A549 (cell line): ENCODE measurements around the gene SLC24A1. TPM values are rescaled to one million over a fixed set of nuclear protein-coding genes. Genes with fewer than 3 reads are reported as not detected.

Experiments used
- ATAC-seq, 2 experiments: fragments of 200-7000 bp in 1 of 2; fragments of >200 bp in 1 of 2; cut with Nextera tagmentation in 1 of 2; cut with Tn5 transposase in 1 of 2; 3 replicates each; pipeline versions ENCODE4 v1.8.0 to v1.9.1; 2018 to 2020; ENCODE audit warnings: mild to moderate bottlenecking in 1 of 2, moderate library complexity in 1 of 2
- CTCF ChIA-PET: fragments of 300-600 bp; sonication (Branson Sonifier 250); formaldehyde crosslinking; extraction: SDS; loops from one replicate; lab custom pipeline; 2021; ENCODE audit warnings: antibody characterized with exemption, inconsistent platforms; lab: Yijun Ruan, JAX
- POLR2A ChIA-PET: fragments of 350-600 bp; formaldehyde crosslinking; extraction: SDS; loops from one replicate; lab custom pipeline; 2021; ENCODE audit warnings: antibody characterized with exemption, inconsistent platforms; lab: Yijun Ruan, JAX
- DNase-seq, 2 experiments: peaks; one replicate each; pipeline versions ENCODE4 v3.0.0 to v3.0.0-alpha.2; 2011 to 2016; ENCODE audit warnings: low read depth in 1 of 2, low spot score in 1 of 2
- FAIRE-seq: peaks from 2 replicates; lab custom pipeline; 2011; peaks lifted over from hg19 to GRCh38; lab: Jason Lieb, UNC
- H3K27ac ChIP-seq, 2 experiments: fragments of >200 bp; sonication (Bioruptor Twin); formaldehyde crosslinking; 3 replicates each; pipeline ENCODE4 v1.5.1; 2016 to 2017
- H3K4me1 ChIP-seq: fragments of >200 bp; sonication (Bioruptor Twin); formaldehyde crosslinking; 3 replicates; pipeline ENCODE4 v1.6.1; 2016
- H3K4me2 ChIP-seq: fragments of >200 bp; sonication (Bioruptor Twin); formaldehyde crosslinking; 3 replicates; pipeline ENCODE4 v1.6.1; 2016
- H3K4me3 ChIP-seq: fragments of >200 bp; sonication (Bioruptor Twin); formaldehyde crosslinking; 3 replicates; pipeline ENCODE4 v1.5.1; 2016
- H3K9me3 ChIP-seq: fragments of >200 bp; sonication (Bioruptor Twin); formaldehyde crosslinking; 3 replicates; pipeline ENCODE4 v1.6.1; 2016
- CBX2 ChIP-seq: fragments of 200-600 bp; sonication (generic); IDR thresholded peaks from 2 replicates; pipeline ENCODE4 v1.6.1; 2016; ENCODE audit warnings: low read depth, mild to moderate bottlenecking, borderline replicate concordance
- CHD2 ChIP-seq: fragments of 150-350 bp; IDR thresholded peaks from 2 replicates; pipeline ENCODE4 v1.6.1; 2014; ENCODE audit warnings: low read length; ENCODE audit not compliant: partially characterized antibody
- EHF ChIP-seq: fragments of 250-450 bp; sonication (Bioruptor Pico); IDR thresholded peaks from 2 replicates; pipeline ENCODE4 v1.5.0; 2020; ENCODE audit warnings: mild to moderate bottlenecking
- EHMT2 ChIP-seq: fragments of 200-600 bp; sonication (generic); IDR thresholded peaks from 2 replicates; pipeline ENCODE4 v1.6.1; 2016; ENCODE audit warnings: antibody characterized with exemption, low read depth, mild to moderate bottlenecking, moderate library complexity
- FOSL2 ChIP-seq, 2 experiments: fragments of 450-650 bp in 1 of 2; fragments of >200 bp in 1 of 2; sonication (Bioruptor Twin) in 1 of 2; formaldehyde crosslinking; IDR thresholded peaks; 2 replicates each; pipeline versions ENCODE4 v1.5.0 to v1.6.1; 2016 to 2020; ENCODE audit warnings: mild to moderate bottlenecking in 1 of 2, moderate library complexity in 1 of 2
- HDAC2 ChIP-seq: fragments of 200-600 bp; sonication (generic); IDR thresholded peaks from 2 replicates; pipeline ENCODE4 v1.6.1; 2016
- HEYL ChIP-seq: fragments of 250-450 bp; sonication (Bioruptor Pico); IDR thresholded peaks from 2 replicates; pipeline ENCODE4 v1.8.0; 2021; ENCODE audit warnings: mild to moderate bottlenecking, moderate library complexity
- HOXA7 ChIP-seq: fragments of 250-450 bp; sonication (Bioruptor Pico); IDR thresholded peaks from 2 replicates; pipeline ENCODE4 v1.5.0; 2020; ENCODE audit warnings: mild to moderate bottlenecking, moderate library complexity
- HOXB13 ChIP-seq: fragments of 250-450 bp; sonication (Bioruptor Pico); IDR thresholded peaks from 2 replicates; pipeline ENCODE4 v1.5.0; 2020; ENCODE audit warnings: low read depth, mild to moderate bottlenecking, moderate library complexity
- HOXB5 ChIP-seq: fragments of 250-450 bp; sonication (Bioruptor Pico); IDR thresholded peaks from 2 replicates; pipeline ENCODE4 v1.5.0; 2020; ENCODE audit warnings: mild to moderate bottlenecking, moderate library complexity
- JUN ChIP-seq, 2 experiments: fragments of >200 bp; sonication (Bioruptor Twin); formaldehyde crosslinking; IDR thresholded peaks; 2 replicates in 1 of 2; 3 replicates in 1 of 2; pipeline ENCODE4 v1.6.1; 2016 to 2017
- JUNB ChIP-seq: fragments of >200 bp; sonication (Bioruptor Twin); formaldehyde crosslinking; IDR thresholded peaks from 2 replicates; pipeline ENCODE4 v1.6.1; 2016
- MAFK ChIP-seq: fragments of 450-650 bp; IDR thresholded peaks from 2 replicates; pipeline ENCODE4 v1.6.1; 2014; ENCODE audit not compliant: partially characterized antibody
- MYC ChIP-seq: IDR thresholded peaks from 2 replicates; pipeline ENCODE4 v1.6.1; 2012; ENCODE audit warnings: mild to moderate bottlenecking, inconsistent platforms, low read length, improper control_type of control experiment, borderline replicate concordance
- NFE2L2 ChIP-seq: fragments of 150-350 bp; conservative IDR thresholded peaks from 2 replicates; pipeline ENCODE4 v1.6.1; 2014; ENCODE audit warnings: low read length
- NR3C1 ChIP-seq: fragments of >200 bp; sonication (Bioruptor Twin); formaldehyde crosslinking; IDR thresholded peaks from 3 replicates; pipeline ENCODE4 v1.6.1; 2017
- RAD21 ChIP-seq, 2 experiments: fragments of >200 bp in 1 of 2; sonication (Bioruptor Twin) in 1 of 2; formaldehyde crosslinking in 1 of 2; IDR thresholded peaks in 1 of 2; conservative IDR thresholded peaks in 1 of 2; 2 replicates in 1 of 2; 3 replicates in 1 of 2; pipeline ENCODE4 v1.6.1; 2012 to 2018; ENCODE audit warnings: inconsistent platforms in 1 of 2
- RCOR1 ChIP-seq: fragments of 150-350 bp; IDR thresholded peaks from 2 replicates; pipeline ENCODE4 v1.6.1; 2014; ENCODE audit warnings: antibody characterized with exemption, low read length, low read depth
- RFX5 ChIP-seq: fragments of 450-650 bp; IDR thresholded peaks from 2 replicates; pipeline ENCODE4 v1.7.1; 2014; ENCODE audit warnings: antibody characterized with exemption, mild to moderate bottlenecking, moderate library complexity
- RNF2 ChIP-seq: fragments of 200-600 bp; sonication (generic); IDR thresholded peaks from 2 replicates; pipeline ENCODE4 v1.6.1; 2016; ENCODE audit warnings: low read depth, mild to moderate bottlenecking, antibody characterized with exemption, moderate library complexity, borderline replicate concordance
- SMC3 ChIP-seq: fragments of >200 bp; sonication (Bioruptor Twin); formaldehyde crosslinking; IDR thresholded peaks from 3 replicates; pipeline ENCODE4 v1.6.1; 2018; ENCODE audit warnings: inconsistent platforms
- SREBF2 ChIP-seq: fragments of 450-650 bp; IDR thresholded peaks from 2 replicates; pipeline ENCODE4 v1.6.1; 2014; ENCODE audit warnings: mild to moderate bottlenecking, moderate library complexity
- ZNF302 ChIP-seq: fragments of 250-450 bp; sonication (Bioruptor Pico); IDR thresholded peaks from 2 replicates; pipeline ENCODE4 v1.9.0; 2021; ENCODE audit warnings: inconsistent platforms, mild to moderate bottlenecking, moderate library complexity
- WGBS: methylation state at CpG from one replicate; pipeline ENCODE4 v1.1.6; 2017; ENCODE audit errors: missing lambda C conversion rate; 5-methylcytosine and 5-hydroxymethylcytosine counted together
- polyA plus RNA-seq, 4 experiments: library from polyadenylated mRNA; depleted of rRNA in 3 of 4; stranded (reverse); fragments of >200 nt; fragmentation: RNase III in 1 of 4; extraction: RNeasy Plus Mini Kit Qiagen cat#74134 plus additional on column Dnase treatment in 1 of 4; gene quantifications; 2 replicates in 3 of 4; 3 replicates in 1 of 4; pipeline ENCODE4 v1.2.3, GENCODE V29; 2011 to 2017
- TF ChIP-seq, protein P1 (sequence below): IDR thresholded peaks from 2 replicates; pipeline ENCODE4 v1.6.1; 2012
- TF ChIP-seq, protein P2 (sequence below): fragments of >200 bp; sonication (Bioruptor Twin); formaldehyde crosslinking; IDR thresholded peaks from 3 replicates; pipeline ENCODE4 v1.5.1; 2016
- TF ChIP-seq, protein P3 (sequence below): IDR thresholded peaks from 2 replicates; pipeline ENCODE4 v1.6.1; 2012; ENCODE audit warnings: low read depth, borderline replicate concordance

SLC24A1 gene
- polyA plus RNA-seq, 2 of the 4 experiments (the other 2 are of a cell fraction) = 6.4 to 7.0 TPM

DNA sequence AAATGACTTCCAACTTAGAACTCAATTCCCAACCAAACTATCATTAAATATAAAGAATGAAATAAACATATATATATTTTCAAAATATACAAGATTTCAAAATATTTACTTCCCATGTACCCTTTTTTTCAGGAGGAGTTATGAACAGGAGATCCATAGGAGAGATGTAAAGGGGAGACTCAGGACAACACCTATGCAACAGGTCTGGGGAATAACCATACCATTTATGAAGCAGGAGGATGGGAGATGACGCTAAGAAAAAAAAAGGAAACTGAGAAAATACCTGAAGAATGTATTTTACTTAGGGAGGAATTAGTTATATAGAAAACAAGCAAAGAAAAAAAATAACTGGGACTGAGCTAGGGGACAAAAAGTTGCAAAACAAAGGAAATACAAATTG is 34.6 kb upstream of the SLC24A1 start:
- ATAC-seq = no peak
- TF ChIP-seq, protein P1, sequence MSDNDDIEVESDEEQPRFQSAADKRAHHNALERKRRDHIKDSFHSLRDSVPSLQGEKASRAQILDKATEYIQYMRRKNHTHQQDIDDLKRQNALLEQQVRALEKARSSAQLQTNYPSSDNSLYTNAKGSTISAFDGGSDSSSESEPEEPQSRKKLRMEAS = no peak
- TF ChIP-seq NR3C1 (no peak), RAD21 (conservative IDR thresholded peaks at IDR 0.05 in 1 of 2, IDR thresholded peaks at IDR 0.05 in 1 of 2) (no peak), CHD2 (no peak), EHMT2 (no peak), HOXA7 (CRISPR knock-in tag) (no peak), FOSL2 (IDR thresholded peaks at IDR 0.05) (no peak), FOSL2 (CRISPR knock-in tag; IDR thresholded peaks at IDR 0.05) (no peak), HDAC2 (no peak), HEYL (CRISPR knock-in tag) (no peak), NFE2L2 (no peak), HOXB5 (no peak), JUN (IDR thresholded peaks at IDR 0.05) (no peak), ZNF302 (CRISPR knock-in tag) (no peak), JUNB (no peak)
- TF ChIP-seq, all 56 proteins: peak for 0
- WGBS = 97% methylated on average over 1 of the region's 1 CpG
- Histone ChIP-seq H3K9me3 (no peaks in the 10 kb centered on the region), H3K27ac (no peak overlapping the region), H3K4me2 (no peak overlapping the region), H3K4me3 (no peak overlapping the region), H3K4me1 (no peaks in the 10 kb centered on the region)
- ChIA-PET POLR2A (no interaction called here), CTCF (interaction anchor here (1.0 to 2.2 kb wide), 3 partner anchors 9 to 237 kb away, joined by 4 to 8 read pairs (median 4); no protein-coding TSS in a partner anchor)
- DNase-seq (no peak), FAIRE-seq (no peak)

GRCh38 chr15:65595960-65596359 is 25.8 kb upstream of the SLC24A1 start:
- TF ChIP-seq RAD21 (conservative IDR thresholded peaks at IDR 0.05 in 1 of 2, IDR thresholded peaks at IDR 0.05 in 1 of 2) = peak; percentile 70 to 77
- TF ChIP-seq HOXA7 (CRISPR knock-in tag) = no peak
- TF ChIP-seq, protein P2, sequence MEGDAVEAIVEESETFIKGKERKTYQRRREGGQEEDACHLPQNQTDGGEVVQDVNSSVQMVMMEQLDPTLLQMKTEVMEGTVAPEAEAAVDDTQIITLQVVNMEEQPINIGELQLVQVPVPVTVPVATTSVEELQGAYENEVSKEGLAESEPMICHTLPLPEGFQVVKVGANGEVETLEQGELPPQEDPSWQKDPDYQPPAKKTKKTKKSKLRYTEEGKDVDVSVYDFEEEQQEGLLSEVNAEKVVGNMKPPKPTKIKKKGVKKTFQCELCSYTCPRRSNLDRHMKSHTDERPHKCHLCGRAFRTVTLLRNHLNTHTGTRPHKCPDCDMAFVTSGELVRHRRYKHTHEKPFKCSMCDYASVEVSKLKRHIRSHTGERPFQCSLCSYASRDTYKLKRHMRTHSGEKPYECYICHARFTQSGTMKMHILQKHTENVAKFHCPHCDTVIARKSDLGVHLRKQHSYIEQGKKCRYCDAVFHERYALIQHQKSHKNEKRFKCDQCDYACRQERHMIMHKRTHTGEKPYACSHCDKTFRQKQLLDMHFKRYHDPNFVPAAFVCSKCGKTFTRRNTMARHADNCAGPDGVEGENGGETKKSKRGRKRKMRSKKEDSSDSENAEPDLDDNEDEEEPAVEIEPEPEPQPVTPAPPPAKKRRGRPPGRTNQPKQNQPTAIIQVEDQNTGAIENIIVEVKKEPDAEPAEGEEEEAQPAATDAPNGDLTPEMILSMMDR = peak; percentile 63
- TF ChIP-seq SMC3 = peak; percentile 58
- TF ChIP-seq, all 56 proteins: peak for 3
- H3K4me1 ChIP-seq = peaks cover 13% of the 10 kb centered on the region
- ATAC-seq (peak; percentile 73 to 85; a peak in 5 of 6 replicates), FAIRE-seq (no peak), DNase-seq (peak; percentile 53 to 62)
- 52% methylated on average over 3 of the region's 3 CpGs for WGBS
- CTCF ChIA-PET = interaction anchor here (0.5 to 4.9 kb wide), 40 partner anchors 9 to 903 kb away, joined by 3 to 43 read pairs (median 4); partner anchors contain the start of genes DIS3L, HACD3 and INTS14
- no peaks in the 10 kb centered on the region for H3K9me3 ChIP-seq
- H3K4me3 ChIP-seq = no peak overlapping the region
- POLR2A ChIA-PET = interaction anchor here (2.2 kb wide), 1 partner anchor 15 kb away, joined by 11 read pairs; the partner anchor contains the start of gene INTS14
- no peak overlapping the region for H3K4me2 ChIP-seq
- no peak overlapping the region for H3K27ac ChIP-seq

- DNase-seq (no peak), ATAC-seq (no peak), FAIRE-seq (peak; percentile 92)
- Histone ChIP-seq H3K27ac (peak overlapping the region; percentile 53 to 72), H3K9me3 (no peaks in the 10 kb centered on the region), H3K4me1 (peaks cover 13% of the 10 kb centered on the region), H3K4me3 (no peak overlapping the region), H3K4me2 (no peak overlapping the region)
- no peak for TF ChIP-seq SREBF2
- TF ChIP-seq RCOR1 = no peak
- TF ChIP-seq RFX5 = no peak
- TF ChIP-seq CBX2 = no peak
- no peak for TF ChIP-seq HOXB13 (CRISPR knock-in tag)
- peak; percentile 98 for TF ChIP-seq NFE2L2
- TF ChIP-seq, protein P2 = no peak
- no peak for TF ChIP-seq RNF2
- TF ChIP-seq FOSL2 (IDR thresholded peaks at IDR 0.05) = no peak
- no peak for TF ChIP-seq FOSL2 (CRISPR knock-in tag; IDR thresholded peaks at IDR 0.05)
- peak; percentile 98 for TF ChIP-seq MAFK
- TF ChIP-seq ZNF302 (CRISPR knock-in tag) = no peak
- no peak for TF ChIP-seq RAD21 (conservative IDR thresholded peaks at IDR 0.05 in 1 of 2, IDR thresholded peaks at IDR 0.05 in 1 of 2)
- no peak for TF ChIP-seq JUNB
- TF ChIP-seq EHF (CRISPR knock-in tag) = 0 out of 2 replicates have a peak, but pooled peaks have one; percentile 52
- no peak for TF ChIP-seq HDAC2
- no peak for TF ChIP-seq MYC
- TF ChIP-seq, protein P3, sequence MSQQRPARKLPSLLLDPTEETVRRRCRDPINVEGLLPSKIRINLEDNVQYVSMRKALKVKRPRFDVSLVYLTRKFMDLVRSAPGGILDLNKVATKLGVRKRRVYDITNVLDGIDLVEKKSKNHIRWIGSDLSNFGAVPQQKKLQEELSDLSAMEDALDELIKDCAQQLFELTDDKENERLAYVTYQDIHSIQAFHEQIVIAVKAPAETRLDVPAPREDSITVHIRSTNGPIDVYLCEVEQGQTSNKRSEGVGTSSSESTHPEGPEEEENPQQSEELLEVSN = no peak
- TF ChIP-seq, protein P1 = no peak
- WGBS = 93% methylated on average over 2 of the region's 2 CpGs
- CTCF ChIA-PET = interaction anchor here (0.6 to 4.9 kb wide), 4 partner anchors 8 to 150 kb away, joined by 3 to 43 read pairs (median 13); partner anchors contain the start of gene INTS14
- POLR2A ChIA-PET = interaction anchor here (1.1 to 1.9 kb wide), 2 partner anchors 12 to 271 kb away, joined by 3 to 9 read pairs; partner anchors contain the start of genes INTS14 and RAB11A
These were observed 23.3 kb upstream of the SLC24A1 start for GRCh38 chr15:65598468-65598867.
